ENCODE data around the gene SEC14L6.

DNA sequence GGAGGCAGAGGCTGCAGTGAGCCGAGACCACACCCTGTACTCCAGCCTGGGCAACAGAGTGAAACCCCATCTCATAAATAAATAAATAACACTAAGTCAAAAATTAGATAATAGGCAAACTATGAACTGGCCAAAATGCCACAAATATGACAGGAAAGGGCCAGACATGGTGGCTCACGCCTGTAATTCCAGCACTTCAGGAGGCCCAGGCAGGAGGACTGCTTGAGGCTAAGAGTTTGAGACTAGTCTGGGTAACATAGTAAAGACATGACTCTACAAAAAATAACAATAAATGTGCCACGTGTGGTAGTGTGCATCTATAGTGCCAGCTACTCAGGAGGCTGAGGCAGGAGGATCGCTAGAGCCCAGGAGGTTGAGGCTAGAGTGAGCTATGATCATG, 19.9 kb downstream of the SEC14L6 start:
- no peak for TF ChIP-seq ZNF274 (IDR thresholded peaks at IDR 0.05; ENCODE audit: low read depth, low read length)
- TF ChIP-seq SUZ12 (IDR thresholded peaks at IDR 0.05; ENCODE audit: extremely low read depth, insufficient read depth, insufficient read length), result no peak
- no peak for TF ChIP-seq YY1 (IDR thresholded peaks at IDR 0.05; ENCODE audit: insufficient read depth, insufficient read length)

All from NT2/D1 (cell line).